ENCODE measurements around the gene RENBP. TPM values are rescaled to one million over a fixed set of nuclear protein-coding genes. Genes with fewer than 3 reads are reported as not detected.

RENBP gene
- total RNA-seq, 1 donor, result 4.3 TPM

DNA sequence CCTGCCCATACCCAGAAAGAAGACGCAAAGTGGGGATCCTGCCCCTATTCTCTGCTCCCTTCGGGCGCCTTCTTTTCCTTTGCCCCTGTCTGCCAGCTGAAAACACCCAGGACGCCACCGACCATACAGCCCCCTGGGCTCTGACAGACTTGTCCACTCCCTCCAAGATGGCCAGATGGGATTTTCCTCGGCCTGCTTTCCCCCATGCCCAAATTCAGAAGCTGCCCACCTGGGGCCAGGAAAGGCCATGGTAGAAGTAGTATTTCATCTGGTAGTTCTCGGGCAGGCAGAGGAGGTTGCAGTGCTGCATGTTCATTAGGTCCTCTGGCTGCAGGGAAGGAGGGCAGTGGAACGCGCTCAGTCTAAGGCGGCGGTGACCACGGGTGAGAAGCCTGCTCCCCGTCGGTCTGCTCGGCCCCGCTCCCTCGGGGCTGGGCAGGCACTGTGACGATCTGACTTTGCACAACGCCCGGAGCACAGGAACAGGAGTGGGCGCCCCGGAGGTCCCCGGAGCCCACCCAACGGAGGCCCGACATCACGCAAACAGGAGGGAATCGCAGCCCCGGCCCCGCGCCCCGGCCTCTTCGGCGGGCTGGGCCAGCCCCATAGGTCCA, 10.2 kb downstream of the RENBP start:
- DNase-seq (ENCODE audit: low read depth), result no peak
- TF ChIP-seq CTCF (IDR thresholded peaks at IDR 0.05; ENCODE audit: insufficient read depth, low read depth, low read length), result no peak
- H3K4me3 ChIP-seq (ENCODE audit: low read depth, low read length), result peak overlapping the region; percentile 70

DNA sequence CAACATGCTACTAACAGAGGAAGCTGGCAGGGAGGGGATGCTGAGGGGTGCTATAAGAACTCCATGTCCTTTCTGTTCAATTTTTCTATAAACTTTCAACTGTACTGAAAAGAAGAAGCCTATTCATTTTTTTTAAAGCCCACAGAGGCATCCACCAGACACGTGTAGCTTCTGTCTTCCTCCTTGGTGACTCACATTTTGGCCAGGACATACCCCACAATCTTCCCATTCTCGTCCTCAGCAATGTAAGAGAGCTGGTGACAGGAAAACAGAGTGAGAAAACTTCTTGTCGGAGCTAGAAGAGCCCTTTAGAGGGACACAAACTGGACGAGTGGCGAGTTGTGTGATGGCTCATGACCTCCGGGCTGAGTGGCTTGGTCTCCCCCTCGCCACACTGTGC, 10.7 kb downstream of the RENBP start:
- peak overlapping the region; percentile 70 for H3K4me3 ChIP-seq (ENCODE audit: low read depth, low read length)
- no peak for TF ChIP-seq CTCF (IDR thresholded peaks at IDR 0.05; ENCODE audit: insufficient read depth, low read depth, low read length)
- peak; percentile 20 for DNase-seq (ENCODE audit: low read depth)

- no peak for TF ChIP-seq CTCF (IDR thresholded peaks at IDR 0.05; ENCODE audit: insufficient read depth, low read depth, low read length)
- no peak for DNase-seq (ENCODE audit: low read depth)
- no peak overlapping the region for H3K4me3 ChIP-seq (ENCODE audit: low read depth, low read length)
These were observed 12.1 kb downstream of the RENBP start for GRCh38 chrX:153932220-153932915.

DNA sequence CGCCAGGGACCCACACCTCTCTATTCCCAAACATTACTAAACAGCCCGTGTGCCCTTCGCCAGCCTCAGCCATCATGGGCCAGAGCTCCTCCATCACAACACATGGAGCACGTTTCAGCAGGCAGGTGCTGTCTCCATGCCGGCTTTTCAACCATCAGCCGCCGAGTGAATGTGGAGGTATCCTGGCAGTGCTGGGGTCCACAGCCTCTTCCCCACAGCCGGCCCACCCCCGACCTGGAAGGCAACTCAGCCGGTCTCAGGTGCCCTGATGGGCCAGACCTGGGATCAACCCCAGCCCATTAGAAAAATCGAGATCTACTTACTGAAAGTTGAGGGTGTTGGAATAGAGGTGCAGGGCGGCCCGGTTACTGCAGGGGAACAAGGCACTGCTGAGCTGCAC, 12.7 kb downstream of the RENBP start:
- H3K4me3 ChIP-seq (ENCODE audit: low read depth, low read length), result no peak overlapping the region
- TF ChIP-seq CTCF (IDR thresholded peaks at IDR 0.05; ENCODE audit: insufficient read depth, low read depth, low read length), result no peak

DNA sequence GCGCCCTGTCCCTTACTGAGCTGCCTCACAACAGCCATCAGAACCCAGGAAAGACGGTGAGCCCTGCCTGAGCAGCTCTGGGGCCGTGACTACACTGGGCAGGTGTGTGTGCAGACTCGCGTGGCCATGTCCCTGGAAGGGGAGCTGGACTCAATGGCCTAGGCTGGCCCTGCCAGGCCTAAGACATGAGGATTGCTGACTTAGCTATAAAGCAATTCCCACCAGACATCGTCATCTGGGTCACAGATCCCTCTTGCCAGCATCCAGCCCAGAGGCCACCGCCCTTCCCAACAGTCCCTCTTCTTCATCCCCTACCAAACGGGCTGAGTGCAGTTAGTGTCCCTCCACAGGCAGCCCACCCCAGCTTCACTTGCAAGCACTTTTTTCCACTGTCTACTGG, 13.3 kb downstream of the RENBP start:
- H3K4me3 ChIP-seq (ENCODE audit: low read depth, low read length), result no peak overlapping the region
- DNase-seq (ENCODE audit: low read depth), result no peak
- no peak for TF ChIP-seq CTCF (IDR thresholded peaks at IDR 0.05; ENCODE audit: insufficient read depth, low read depth, low read length)

More for the DNA sequence above, 12.7 kb downstream of the RENBP start:
- DNase-seq (ENCODE audit: low read depth), result no peak

DNA sequence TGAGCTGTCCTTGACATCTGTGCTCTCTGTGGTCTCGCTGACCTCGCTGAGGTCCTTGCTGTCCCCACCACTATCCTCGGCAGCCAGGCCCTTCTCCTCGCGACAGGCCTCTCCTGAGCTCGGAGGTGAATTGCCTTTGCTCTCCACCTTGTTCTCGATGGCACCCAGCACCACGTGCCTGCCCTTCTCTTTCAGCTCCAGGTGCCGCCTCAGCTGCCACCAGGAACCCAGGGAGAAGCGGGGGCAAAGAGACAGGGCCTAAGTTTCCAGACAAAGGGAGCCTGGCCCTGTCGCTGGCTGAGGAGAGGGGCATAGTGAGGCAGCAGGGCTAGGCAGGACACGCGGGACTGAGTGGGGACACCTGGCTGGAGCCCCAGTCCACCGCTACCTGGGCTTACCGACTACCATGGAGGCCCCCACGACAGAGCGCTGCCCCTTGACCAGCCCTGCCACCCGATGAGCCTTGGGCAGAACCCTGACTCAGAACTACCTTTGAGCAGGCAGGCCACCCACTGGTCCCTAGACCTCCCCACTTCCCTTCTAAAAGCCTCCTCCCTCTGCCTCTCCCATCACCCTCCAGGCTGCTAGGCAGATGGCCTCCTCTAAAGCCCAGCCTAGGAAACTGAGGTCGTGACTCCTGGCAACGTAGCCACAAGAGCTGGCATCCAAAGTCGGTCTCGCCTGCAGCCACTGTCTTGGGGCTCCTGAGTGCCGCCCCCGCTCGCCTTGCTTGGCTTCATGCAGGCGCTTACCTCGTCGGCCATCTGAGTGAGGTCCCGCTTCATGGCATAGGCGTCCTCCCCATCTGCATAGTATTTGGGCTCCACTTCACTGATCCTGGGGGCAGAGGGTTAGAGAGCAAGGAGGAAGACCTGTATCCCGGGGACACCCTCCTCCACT, 14.2 kb downstream of the RENBP start:
- no peak overlapping the region for H3K4me3 ChIP-seq (ENCODE audit: low read depth, low read length)
- DNase-seq (ENCODE audit: low read depth), result no peak
- TF ChIP-seq CTCF (IDR thresholded peaks at IDR 0.05; ENCODE audit: insufficient read depth, low read depth, low read length), result no peak

Measured in fibroblast of villous mesenchyme (primary cell).